Activated naive CD8-positive, alpha-beta T cell treated with anti-CD3 and anti-CD28 coated beads, Interleukin-2, amount 10 ng/mL, durations not matched to agents 7 days and 5 days (primary cell): ENCODE measurements around the gene AHNAK. TPM values are rescaled to one million over a fixed set of nuclear protein-coding genes. Genes with fewer than 3 reads are reported as not detected.

ENCODE experiments used
- ATAC-seq: fragments of 150-1000 bp; cut with Tn5 transposase; one replicate; pipeline ENCODE4 v1.10.0; 2021; ENCODE audit warnings: low read depth, moderate library complexity
- POLR2A ChIA-PET: fragments of 350-600 bp; sonication (Branson Sonifier 250); formaldehyde crosslinking; loops from one replicate; lab custom pipeline; 2021; ENCODE audit warnings: antibody characterized with exemption; lab: Charles Lee
- DNase-seq: peaks from one replicate; pipeline ENCODE4 v3.0.0; 2021
- H3K27ac Mint-ChIP-seq: one replicate; pipeline ENCODE4 v1.8.0; 2022; ENCODE audit warnings: mild to moderate bottlenecking, mixed read lengths
- H3K27me3 Mint-ChIP-seq: one replicate; pipeline ENCODE4 v1.8.0; 2022; ENCODE audit warnings: mild to moderate bottlenecking, moderate library complexity, mixed read lengths
- H3K36me3 Mint-ChIP-seq: one replicate; pipeline ENCODE4 v1.8.0; 2021; ENCODE audit warnings: mild to moderate bottlenecking, mixed read lengths
- H3K4me1 Mint-ChIP-seq: one replicate; pipeline ENCODE4 v1.8.0; 2021; ENCODE audit warnings: mixed read lengths
- H3K4me3 Mint-ChIP-seq: one replicate; pipeline ENCODE4 v1.8.0; 2022; ENCODE audit warnings: mild to moderate bottlenecking, moderate library complexity, mixed read lengths
- H3K9me3 Mint-ChIP-seq: one replicate; pipeline ENCODE4 v1.8.0; 2021; ENCODE audit warnings: mixed read lengths
- total RNA-seq, 2 experiments: library from RNA; stranded (reverse); gene quantifications; one replicate each; pipeline ENCODE4 v1.2.3, GENCODE V29; 2021

The AHNAK gene
- total RNA-seq, 2 experiments from 2014 or later: 278 to 344 TPM

GRCh38 chr11:62487738-62488551 lies 58.7 kb downstream of the AHNAK start:
- Mint-ChIP-seq H3K9me3 (no peaks in the 10 kb centered on the region), H3K4me3 (no peak overlapping the region), H3K36me3 (no peaks in the 10 kb centered on the region), H3K27me3 (peaks cover 14% of the 10 kb centered on the region), H3K4me1 (peaks cover 3% of the 10 kb centered on the region), H3K27ac (no peak overlapping the region)
- ATAC-seq (no peak), DNase-seq (no peak)
- POLR2A ChIA-PET: no interaction called here

GRCh38 chr11:62487136-62487535 lies 59.5 kb downstream of the AHNAK start:
- Mint-ChIP-seq H3K36me3 (no peaks in the 10 kb centered on the region), H3K4me3 (no peak overlapping the region), H3K27me3 (peaks cover 14% of the 10 kb centered on the region), H3K4me1 (peaks cover 3% of the 10 kb centered on the region), H3K9me3 (no peaks in the 10 kb centered on the region), H3K27ac (no peak overlapping the region)
- POLR2A ChIA-PET: no interaction called here
- no peak for DNase-seq
- no peak for ATAC-seq

GRCh38 chr11:62484352-62484751 lies 62.3 kb downstream of the AHNAK start:
- no peak for ATAC-seq
- no peak overlapping the region for H3K27ac Mint-ChIP-seq
- H3K4me1 Mint-ChIP-seq: peaks cover 3% of the 10 kb centered on the region
- POLR2A ChIA-PET: no interaction called here
- H3K27me3 Mint-ChIP-seq: peaks cover 11% of the 10 kb centered on the region
- H3K9me3 Mint-ChIP-seq: no peaks in the 10 kb centered on the region
- H3K4me3 Mint-ChIP-seq: no peak overlapping the region
- no peak for DNase-seq
- no peaks in the 10 kb centered on the region for H3K36me3 Mint-ChIP-seq

DNA sequence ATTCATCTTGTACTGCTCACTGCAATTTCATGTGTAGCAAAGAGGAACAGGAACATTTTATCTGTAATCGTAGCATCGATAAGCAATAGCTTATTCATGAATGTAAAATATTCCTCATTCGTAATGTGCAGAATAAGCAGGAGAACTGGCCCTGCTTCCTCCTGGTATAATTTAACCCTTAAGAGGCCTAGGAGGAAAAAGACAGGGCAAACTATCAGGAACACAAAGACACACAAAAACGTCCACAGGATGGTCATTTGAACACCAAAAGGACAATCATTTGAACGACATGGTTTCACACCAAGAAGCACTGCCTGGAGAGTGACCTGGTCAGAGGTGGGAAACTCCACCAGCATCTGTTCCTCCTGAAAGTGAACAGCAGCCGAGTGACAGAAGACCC lies 63.9 kb downstream of the AHNAK start:
- H3K4me3 Mint-ChIP-seq: no peak overlapping the region
- peaks cover 1% of the 10 kb centered on the region for H3K4me1 Mint-ChIP-seq
- no peak overlapping the region for H3K27ac Mint-ChIP-seq
- no peak for ATAC-seq
- no peak for DNase-seq
- H3K9me3 Mint-ChIP-seq: no peaks in the 10 kb centered on the region
- peaks cover 10% of the 10 kb centered on the region for H3K27me3 Mint-ChIP-seq
- H3K36me3 Mint-ChIP-seq: no peaks in the 10 kb centered on the region
- POLR2A ChIA-PET: no interaction called here

DNA sequence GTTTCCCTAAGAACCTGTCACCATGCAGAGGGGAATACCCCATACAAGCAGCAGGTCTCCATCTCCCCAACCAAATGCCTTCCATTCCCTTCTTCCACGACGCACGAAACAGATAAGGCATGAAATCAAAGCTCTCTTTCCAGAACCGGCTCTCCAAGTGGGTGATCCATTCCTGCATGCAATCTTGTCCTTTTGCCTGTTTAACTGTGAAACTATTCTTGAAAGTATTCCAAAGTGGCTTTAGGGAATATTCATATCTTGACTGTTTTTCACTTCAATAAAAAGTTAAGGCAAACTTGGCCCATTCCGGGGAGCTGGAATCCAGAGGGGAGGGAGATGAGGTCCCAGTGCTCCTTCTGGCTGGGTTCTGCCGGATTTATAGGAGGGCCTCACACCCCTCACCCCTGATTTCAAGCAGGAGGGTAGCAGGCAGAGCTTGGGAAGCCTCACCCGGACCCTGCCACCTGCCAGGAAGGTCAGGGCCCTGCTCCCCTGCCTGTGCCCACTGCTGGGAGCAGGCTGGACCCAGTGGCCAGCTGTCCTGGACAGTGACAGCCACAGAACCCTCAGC lies 66.9 kb downstream of the AHNAK start:
- H3K4me3 Mint-ChIP-seq: no peak overlapping the region
- no peaks in the 10 kb centered on the region for H3K4me1 Mint-ChIP-seq
- no peak overlapping the region for H3K27ac Mint-ChIP-seq
- H3K9me3 Mint-ChIP-seq: no peaks in the 10 kb centered on the region
- POLR2A ChIA-PET: no interaction called here
- H3K36me3 Mint-ChIP-seq: no peaks in the 10 kb centered on the region
- no peak for ATAC-seq
- peaks cover 6% of the 10 kb centered on the region for H3K27me3 Mint-ChIP-seq
- DNase-seq: no peak

DNA sequence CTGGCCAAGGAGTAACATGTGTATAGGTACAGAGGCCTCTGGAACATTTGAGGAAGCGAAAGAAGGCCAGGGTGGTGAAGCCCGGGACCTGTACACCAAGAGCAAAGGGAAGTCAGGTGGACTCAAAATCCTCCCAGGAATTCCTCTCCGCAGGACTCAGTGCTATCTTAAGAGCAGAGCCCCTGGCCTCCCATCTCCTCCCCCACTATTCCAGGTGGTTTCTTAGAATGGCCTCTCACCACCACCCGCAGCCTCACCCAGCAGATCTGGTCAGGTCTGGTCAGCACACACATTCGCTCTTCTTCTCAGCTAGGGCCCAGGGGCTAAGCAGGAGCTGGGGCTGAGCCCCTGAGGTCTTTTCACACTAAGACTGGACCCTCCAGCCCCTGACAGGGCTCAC lies 68.7 kb downstream of the AHNAK start:
- Mint-ChIP-seq H3K9me3 (no peaks in the 10 kb centered on the region), H3K4me1 (no peaks in the 10 kb centered on the region), H3K4me3 (no peak overlapping the region), H3K27ac (no peak overlapping the region), H3K27me3 (peaks cover 2% of the 10 kb centered on the region), H3K36me3 (no peaks in the 10 kb centered on the region)
- POLR2A ChIA-PET: no interaction called here
- DNase-seq (no peak), ATAC-seq (no peak)

DNA sequence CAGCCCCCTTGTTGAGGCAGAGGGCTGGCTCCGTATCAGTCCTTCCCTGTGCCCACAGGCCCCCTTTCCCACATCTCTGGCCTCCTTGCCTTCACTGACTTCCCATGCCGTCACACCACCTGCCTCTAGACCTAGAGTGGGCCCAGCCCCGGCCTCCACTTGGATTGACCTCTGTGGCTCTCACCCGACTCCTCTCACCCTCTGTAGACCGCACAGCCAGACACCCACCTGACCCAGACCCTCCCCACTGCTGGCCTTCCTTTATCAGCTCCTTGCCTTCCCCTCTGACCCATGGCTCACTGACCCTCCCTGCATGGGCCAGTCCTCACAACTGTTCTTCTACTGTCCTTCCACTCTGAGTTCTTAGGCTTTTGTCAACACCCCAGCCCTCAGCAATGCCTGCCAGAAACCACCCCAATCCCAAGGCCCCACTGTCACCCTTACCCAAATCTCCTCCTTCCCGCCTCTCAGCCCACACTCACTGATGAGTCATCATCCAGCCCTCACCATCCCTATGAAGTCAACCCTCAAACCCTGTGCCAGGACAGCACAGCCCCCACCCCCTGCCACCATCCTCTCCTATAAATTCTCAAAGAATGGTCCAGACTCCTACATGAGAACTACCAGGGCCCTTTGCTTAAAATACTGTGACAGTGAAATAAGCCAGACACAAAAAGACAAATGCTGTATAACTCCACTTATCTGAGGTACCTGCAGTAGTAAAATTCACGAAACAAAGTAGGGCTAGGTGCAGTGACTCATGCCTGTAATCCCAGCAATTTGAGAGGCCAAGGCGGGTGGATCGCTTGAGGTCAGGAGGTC lies 74.3 kb downstream of the AHNAK start:
- H3K36me3 Mint-ChIP-seq: no peaks in the 10 kb centered on the region
- peaks cover 7% of the 10 kb centered on the region for H3K4me1 Mint-ChIP-seq
- H3K4me3 Mint-ChIP-seq: no peak overlapping the region
- POLR2A ChIA-PET: no interaction called here
- H3K9me3 Mint-ChIP-seq: no peaks in the 10 kb centered on the region
- no peak overlapping the region for H3K27ac Mint-ChIP-seq
- no peak for ATAC-seq
- no peaks in the 10 kb centered on the region for H3K27me3 Mint-ChIP-seq
- no peak for DNase-seq

DNA sequence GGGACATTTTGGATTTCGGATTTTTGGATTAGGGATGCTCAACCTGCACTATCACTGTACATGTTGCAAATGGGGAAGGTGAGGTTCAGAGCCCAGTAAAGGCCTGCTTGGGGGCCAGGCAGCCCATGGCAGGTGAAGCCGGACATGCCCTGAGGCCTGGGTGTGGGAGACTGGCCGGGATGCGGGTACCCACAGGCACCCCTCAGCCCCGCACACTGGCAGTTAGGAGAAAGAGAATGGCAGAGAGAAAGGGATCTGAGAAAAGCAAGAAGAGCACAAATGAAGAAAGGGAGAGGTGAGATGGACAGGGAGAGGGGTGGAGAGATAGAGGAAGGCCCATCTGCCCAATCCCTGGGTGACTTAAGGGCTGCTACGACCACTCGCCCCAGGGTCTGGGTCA lies 75.0 kb downstream of the AHNAK start:
- Mint-ChIP-seq H3K27ac (no peak overlapping the region), H3K4me3 (no peak overlapping the region), H3K27me3 (no peaks in the 10 kb centered on the region), H3K4me1 (peaks cover 7% of the 10 kb centered on the region), H3K9me3 (no peaks in the 10 kb centered on the region), H3K36me3 (no peaks in the 10 kb centered on the region)
- no peak for ATAC-seq
- no peak for DNase-seq
- POLR2A ChIA-PET: no interaction called here

DNA sequence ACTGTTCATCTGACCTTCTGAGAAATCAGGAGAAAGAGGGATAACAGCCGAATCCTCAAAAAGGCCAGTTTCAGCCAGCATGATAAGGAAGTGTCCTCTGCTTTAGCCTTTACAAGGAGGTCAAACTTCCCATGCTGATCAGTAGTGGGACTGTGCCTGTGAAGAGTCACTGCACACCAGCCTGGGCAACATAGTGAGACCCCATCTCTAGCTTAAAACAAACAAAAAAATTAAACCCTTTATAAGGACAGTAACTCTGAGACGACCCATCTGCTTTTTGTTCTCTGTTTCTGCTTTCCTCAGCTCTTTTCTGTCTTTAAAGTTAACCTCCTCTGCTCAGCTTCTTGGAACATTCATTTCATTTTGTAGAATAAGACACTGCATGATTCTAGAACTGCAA lies 78.0 kb downstream of the AHNAK start:
- Mint-ChIP-seq H3K27ac (no peak overlapping the region), H3K9me3 (no peaks in the 10 kb centered on the region), H3K4me1 (peaks cover 7% of the 10 kb centered on the region), H3K4me3 (no peak overlapping the region), H3K27me3 (no peaks in the 10 kb centered on the region), H3K36me3 (no peaks in the 10 kb centered on the region)
- POLR2A ChIA-PET: no interaction called here
- no peak for ATAC-seq
- DNase-seq: no peak

GRCh38 chr11:62466444-62466843 lies 80.2 kb downstream of the AHNAK start:
- POLR2A ChIA-PET: no interaction called here

DNA sequence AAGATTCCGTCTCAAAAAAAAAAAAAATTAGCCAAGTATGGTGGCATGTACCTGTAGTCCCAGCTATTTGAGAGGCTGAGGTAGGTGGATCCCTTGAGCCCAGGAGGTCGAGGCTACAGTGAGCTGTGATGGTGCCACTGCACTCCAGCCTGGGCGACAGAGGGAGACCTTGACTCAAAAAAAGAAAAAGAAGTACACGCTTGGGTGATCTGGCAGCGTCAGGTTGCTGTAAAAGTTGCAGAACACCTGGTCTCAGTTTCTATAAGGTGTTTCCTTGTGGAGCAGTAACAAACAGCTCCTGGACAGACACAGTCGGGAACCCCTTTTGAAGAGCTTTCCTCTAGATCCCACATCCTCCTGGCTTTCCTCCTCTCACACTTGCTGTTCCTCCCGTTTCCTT lies 82.0 kb downstream of the AHNAK start:
- DNase-seq: no peak
- H3K9me3 Mint-ChIP-seq: no peaks in the 10 kb centered on the region
- no peak overlapping the region for H3K27ac Mint-ChIP-seq
- no peaks in the 10 kb centered on the region for H3K36me3 Mint-ChIP-seq
- H3K27me3 Mint-ChIP-seq: peaks cover 3% of the 10 kb centered on the region
- H3K4me1 Mint-ChIP-seq: peaks cover 2% of the 10 kb centered on the region
- ATAC-seq: no peak
- H3K4me3 Mint-ChIP-seq: no peak overlapping the region
- POLR2A ChIA-PET: no interaction called here

More at GRCh38 chr11:62466444-62466843, 80.2 kb downstream of the AHNAK start:
- H3K36me3 Mint-ChIP-seq: no peaks in the 10 kb centered on the region
- no peaks in the 10 kb centered on the region for H3K9me3 Mint-ChIP-seq
- no peak overlapping the region for H3K27ac Mint-ChIP-seq
- peaks cover 2% of the 10 kb centered on the region for H3K4me1 Mint-ChIP-seq
- ATAC-seq (no peak), DNase-seq (no peak)
- no peak overlapping the region for H3K4me3 Mint-ChIP-seq
- peaks cover 3% of the 10 kb centered on the region for H3K27me3 Mint-ChIP-seq

- DNase-seq: no peak
- H3K4me1 Mint-ChIP-seq: peaks cover 2% of the 10 kb centered on the region
- H3K4me3 Mint-ChIP-seq: no peak overlapping the region
- peaks cover 3% of the 10 kb centered on the region for H3K27me3 Mint-ChIP-seq
- no peaks in the 10 kb centered on the region for H3K9me3 Mint-ChIP-seq
- H3K27ac Mint-ChIP-seq: no peak overlapping the region
- POLR2A ChIA-PET: no interaction called here
- no peak for ATAC-seq
- H3K36me3 Mint-ChIP-seq: no peaks in the 10 kb centered on the region
Observed at GRCh38 chr11:62463121-62463542, 83.5 kb downstream of the AHNAK start.

GRCh38 chr11:62462508-62462892 lies 84.1 kb downstream of the AHNAK start:
- Mint-ChIP-seq H3K4me1 (peaks cover 2% of the 10 kb centered on the region), H3K9me3 (no peaks in the 10 kb centered on the region), H3K36me3 (no peaks in the 10 kb centered on the region), H3K4me3 (no peak overlapping the region), H3K27me3 (peaks cover 3% of the 10 kb centered on the region), H3K27ac (no peak overlapping the region)
- POLR2A ChIA-PET: no interaction called here
- no peak for DNase-seq
- ATAC-seq: no peak
